Liver (tissue), 9 donors: ENCODE measurements around the gene TEC. TPM values are rescaled to one million over a fixed set of nuclear protein-coding genes. Genes with fewer than 3 reads are reported as not detected.

Source experiments
- DNase-seq: peaks from one replicate; pipeline ENCODE4 v3.0.0-alpha.2; 2017; ENCODE audit warnings: low spot score
- H3K27ac ChIP-seq, 2 donors: one replicate each; pipeline ENCODE4 v1.7.0; 2013; ENCODE audit warnings: inconsistent platforms in 2 of 2, low read length in 2 of 2, control low read depth in 1 of 2, low read depth in 1 of 2, mild to moderate bottlenecking in 1 of 2
- H3K27me3 ChIP-seq, 4 donors: one replicate each; pipeline versions ENCODE4 v1.6.1 to v1.7.0; 2013; ENCODE audit warnings: low read length in 3 of 4, inconsistent platforms in 1 of 4, mild to moderate bottlenecking in 1 of 4, moderate library complexity in 1 of 4; ENCODE audit not compliant: control insufficient read depth in 4 of 4, insufficient read depth in 4 of 4
- H3K36me3 ChIP-seq, 4 donors: one replicate each; pipeline versions ENCODE4 v1.6.1 to v1.7.0; 2013; ENCODE audit warnings: low read length in 3 of 4, mild to moderate bottlenecking in 3 of 4, low read depth in 1 of 4, moderate library complexity in 1 of 4; ENCODE audit not compliant: control insufficient read depth in 4 of 4, insufficient read depth in 3 of 4
- H3K4me1 ChIP-seq, 4 donors: one replicate each; pipeline versions ENCODE4 v1.6.1 to v1.7.0; 2013; ENCODE audit warnings: low read length in 3 of 4, mild to moderate bottlenecking in 3 of 4, moderate library complexity in 1 of 4; ENCODE audit not compliant: control insufficient read depth in 4 of 4, insufficient read depth in 4 of 4
- H3K4me3 ChIP-seq, 3 donors: one replicate each; pipeline versions ENCODE4 v1.6.1 to v1.7.0; 2013; ENCODE audit warnings: low read length in 3 of 3, control low read depth in 1 of 3, low read depth in 1 of 3, mild to moderate bottlenecking in 1 of 3
- H3K9ac ChIP-seq, 2 donors: one replicate each; pipeline ENCODE4 v1.7.0; 2013; ENCODE audit warnings: low read length in 2 of 2, mild to moderate bottlenecking in 2 of 2, moderate library complexity in 2 of 2, control low read depth in 1 of 2, low read depth in 1 of 2
- H3K9me3 ChIP-seq, 4 donors: one replicate each; pipeline versions ENCODE4 v1.6.1 to v1.7.0; 2013; ENCODE audit warnings: low read length in 3 of 4; ENCODE audit not compliant: control insufficient read depth in 4 of 4
- EGR1 ChIP-seq, 2 donors: IDR thresholded peaks; 2 replicates each; pipeline ENCODE4 v1.6.1; 2016 to 2018; ENCODE audit warnings: antibody characterized with exemption in 2 of 2, low read depth in 2 of 2
- GABPA ChIP-seq, 2 donors: IDR thresholded peaks in 1 of 2; conservative IDR thresholded peaks in 1 of 2; 2 replicates each; pipeline ENCODE4 v1.6.1; 2016; ENCODE audit warnings: antibody characterized with exemption in 2 of 2, mild to moderate bottlenecking in 1 of 2, moderate library complexity in 1 of 2
- HNF4G ChIP-seq: IDR thresholded peaks from 2 replicates; pipeline ENCODE4 v1.6.1; 2016; ENCODE audit warnings: antibody characterized with exemption
- MAX ChIP-seq: IDR thresholded peaks from 2 replicates; pipeline ENCODE4 v1.6.1; 2016; ENCODE audit warnings: antibody characterized with exemption
- REST ChIP-seq: IDR thresholded peaks from 2 replicates; pipeline ENCODE4 v1.6.1; 2016; ENCODE audit warnings: antibody characterized with exemption, mild to moderate bottlenecking
- YY1 ChIP-seq: IDR thresholded peaks from 2 replicates; pipeline ENCODE4 v1.6.1; 2016; ENCODE audit warnings: antibody characterized with exemption, mild to moderate bottlenecking
- ZBTB33 ChIP-seq: IDR thresholded peaks from 2 replicates; pipeline ENCODE4 v1.6.1; 2016; ENCODE audit warnings: antibody characterized with exemption
- WGBS: extraction: QIAGEN DNeasy Blood & Tissue Kit; methylation state at CpG from one replicate; pipeline ENCODE4 v1.1.7; 2013; 5-methylcytosine and 5-hydroxymethylcytosine counted together
- polyA plus RNA-seq, 2 donors: library from polyadenylated mRNA; stranded (reverse) in 1 of 2; unstranded in 1 of 2; fragments of 200-250 nt in 1 of 2; fragments of >200 nt in 1 of 2; fragmentation: Nextera tagmentation in 1 of 2; extraction: Ambion mirVana in 1 of 2; gene quantifications; one replicate each; pipeline versions ENCODE4 v1.2.1 to v1.2.3, GENCODE V29; 2013 to 2015
- total RNA-seq, 2 donors: library from RNA; depleted of rRNA; stranded (reverse); fragments of >200 nt; gene quantifications; one replicate each; pipeline ENCODE4 v1.2.3, GENCODE V29; 2014
- TF ChIP-seq, protein P1 (sequence below): fragments of 150-350 bp; IDR thresholded peaks from 2 replicates; pipeline ENCODE4 v1.5.1; 2017; ENCODE audit warnings: improper control_type of control experiment, low read depth, low read length; ENCODE audit not compliant: missing input control
- donor health status: healthy.
- donor health status: healthy.
- donor health status: healthy.
- donor health status: healthy.
- donor health status: healthy.

The TEC gene
- total and polyA plus RNA-seq, 4 donors: 1.1 to 4.7 (median 2.0) TPM

GRCh38 chr4:48131736-48132135 is 137.9 kb downstream of the TEC start (continued):
- TF ChIP-seq REST (no peak), YY1 (no peak), EGR1 (IDR thresholded peaks at IDR 0.05; ENCODE audit: low read depth in 2 of 2) (no peak), HNF4G (no peak)

- TF ChIP-seq GABPA (IDR thresholded peaks at IDR 0.05 in 1 of 2, conservative IDR thresholded peaks at IDR 0.05 in 1 of 2) (no peak), REST (no peak), HNF4G (no peak)
- TF ChIP-seq, protein P1, sequence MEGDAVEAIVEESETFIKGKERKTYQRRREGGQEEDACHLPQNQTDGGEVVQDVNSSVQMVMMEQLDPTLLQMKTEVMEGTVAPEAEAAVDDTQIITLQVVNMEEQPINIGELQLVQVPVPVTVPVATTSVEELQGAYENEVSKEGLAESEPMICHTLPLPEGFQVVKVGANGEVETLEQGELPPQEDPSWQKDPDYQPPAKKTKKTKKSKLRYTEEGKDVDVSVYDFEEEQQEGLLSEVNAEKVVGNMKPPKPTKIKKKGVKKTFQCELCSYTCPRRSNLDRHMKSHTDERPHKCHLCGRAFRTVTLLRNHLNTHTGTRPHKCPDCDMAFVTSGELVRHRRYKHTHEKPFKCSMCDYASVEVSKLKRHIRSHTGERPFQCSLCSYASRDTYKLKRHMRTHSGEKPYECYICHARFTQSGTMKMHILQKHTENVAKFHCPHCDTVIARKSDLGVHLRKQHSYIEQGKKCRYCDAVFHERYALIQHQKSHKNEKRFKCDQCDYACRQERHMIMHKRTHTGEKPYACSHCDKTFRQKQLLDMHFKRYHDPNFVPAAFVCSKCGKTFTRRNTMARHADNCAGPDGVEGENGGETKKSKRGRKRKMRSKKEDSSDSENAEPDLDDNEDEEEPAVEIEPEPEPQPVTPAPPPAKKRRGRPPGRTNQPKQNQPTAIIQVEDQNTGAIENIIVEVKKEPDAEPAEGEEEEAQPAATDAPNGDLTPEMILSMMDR: no peak
- Histone ChIP-seq H3K9ac (no peak overlapping the region), H3K4me3 (no peak overlapping the region), H3K9me3 (no peaks in the 10 kb centered on the region), H3K27me3 (no peaks in the 10 kb centered on the region), H3K27ac (no peak overlapping the region), H3K4me1 (peaks cover 0 to 8% (median 4%) of the 10 kb centered on the region in 4 donors), H3K36me3 (peaks cover 0 to 3% (median 0%) of the 10 kb centered on the region in 4 donors)
- 96% methylated on average over 7 of the region's 7 CpGs for WGBS
- DNase-seq: no peak
Measured at GRCh38 chr4:48130100-48130499, 139.5 kb downstream of the TEC start.

DNA sequence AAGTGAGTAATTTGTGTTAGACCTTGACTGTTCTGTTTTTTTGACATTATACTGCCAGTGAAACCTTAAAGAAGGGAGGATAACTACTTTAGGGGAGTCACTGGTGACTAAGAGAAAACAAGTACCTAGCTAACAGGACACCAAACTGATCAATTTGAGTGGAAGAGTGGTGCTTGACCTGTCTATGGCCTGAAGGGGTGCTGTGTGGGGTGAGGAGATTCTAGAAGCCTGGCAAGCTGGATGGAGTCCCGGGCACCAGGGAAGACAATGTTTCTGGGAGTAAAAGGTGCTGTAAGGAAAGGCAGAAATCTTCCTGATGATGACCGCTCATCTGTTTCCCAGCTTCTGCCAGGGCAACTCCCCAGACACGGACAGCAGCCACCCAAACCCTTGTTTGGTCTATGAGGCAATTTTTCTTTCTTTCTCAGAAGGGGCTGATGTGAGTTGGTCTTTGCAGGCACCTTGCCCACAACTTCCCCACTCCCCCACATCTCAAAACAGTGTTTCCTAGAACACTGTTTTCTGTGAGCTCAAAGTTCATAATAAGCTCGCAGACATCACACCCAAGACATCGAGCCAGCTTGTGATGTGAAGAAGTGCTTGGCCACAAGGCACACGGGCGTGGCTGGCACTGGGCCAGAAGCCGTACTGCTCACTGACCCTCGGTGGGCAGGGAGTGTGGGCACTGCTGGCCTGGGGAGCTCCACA is 140.2 kb downstream of the TEC start:
- H3K9me3 ChIP-seq: no peaks in the 10 kb centered on the region
- no peak overlapping the region for H3K9ac ChIP-seq
- 57% methylated on average over 9 of the region's 9 CpGs for WGBS
- no peak for DNase-seq
- H3K27ac ChIP-seq: no peak overlapping the region
- H3K4me1 ChIP-seq: peaks cover 0 to 8% (median 4%) of the 10 kb centered on the region in 4 donors
- no peak overlapping the region for H3K4me3 ChIP-seq
- no peaks in the 10 kb centered on the region for H3K36me3 ChIP-seq
- no peaks in the 10 kb centered on the region for H3K27me3 ChIP-seq
- TF ChIP-seq REST (no peak), EGR1 (IDR thresholded peaks at IDR 0.05; ENCODE audit: low read depth in 2 of 2) (no peak), ZBTB33 (no peak), YY1 (no peak), MAX (no peak)
- TF ChIP-seq, protein P1: no peak
